GM21390 (cell line): ENCODE results near the gene NOXA1.
A peak's percentile ranks its signal among the peaks of the same experiment; 100 is the strongest.
"Not testable (repeated sequence)": the region's sequence is repeated elsewhere in the genome, so short reads cannot be mapped to it uniquely, and the experiment has no call there.

Experiments
- ATAC-seq: cut with Tn5 transposase; IDR thresholded peaks from one replicate; pipeline ENCODE4 v1.9.1; 2021; ENCODE audit not compliant: unreplicated experiment

NOXA1 gene, protein sequence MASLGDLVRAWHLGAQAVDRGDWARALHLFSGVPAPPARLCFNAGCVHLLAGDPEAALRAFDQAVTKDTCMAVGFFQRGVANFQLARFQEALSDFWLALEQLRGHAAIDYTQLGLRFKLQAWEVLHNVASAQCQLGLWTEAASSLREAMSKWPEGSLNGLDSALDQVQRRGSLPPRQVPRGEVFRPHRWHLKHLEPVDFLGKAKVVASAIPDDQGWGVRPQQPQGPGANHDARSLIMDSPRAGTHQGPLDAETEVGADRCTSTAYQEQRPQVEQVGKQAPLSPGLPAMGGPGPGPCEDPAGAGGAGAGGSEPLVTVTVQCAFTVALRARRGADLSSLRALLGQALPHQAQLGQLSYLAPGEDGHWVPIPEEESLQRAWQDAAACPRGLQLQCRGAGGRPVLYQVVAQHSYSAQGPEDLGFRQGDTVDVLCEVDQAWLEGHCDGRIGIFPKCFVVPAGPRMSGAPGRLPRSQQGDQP

DNA sequence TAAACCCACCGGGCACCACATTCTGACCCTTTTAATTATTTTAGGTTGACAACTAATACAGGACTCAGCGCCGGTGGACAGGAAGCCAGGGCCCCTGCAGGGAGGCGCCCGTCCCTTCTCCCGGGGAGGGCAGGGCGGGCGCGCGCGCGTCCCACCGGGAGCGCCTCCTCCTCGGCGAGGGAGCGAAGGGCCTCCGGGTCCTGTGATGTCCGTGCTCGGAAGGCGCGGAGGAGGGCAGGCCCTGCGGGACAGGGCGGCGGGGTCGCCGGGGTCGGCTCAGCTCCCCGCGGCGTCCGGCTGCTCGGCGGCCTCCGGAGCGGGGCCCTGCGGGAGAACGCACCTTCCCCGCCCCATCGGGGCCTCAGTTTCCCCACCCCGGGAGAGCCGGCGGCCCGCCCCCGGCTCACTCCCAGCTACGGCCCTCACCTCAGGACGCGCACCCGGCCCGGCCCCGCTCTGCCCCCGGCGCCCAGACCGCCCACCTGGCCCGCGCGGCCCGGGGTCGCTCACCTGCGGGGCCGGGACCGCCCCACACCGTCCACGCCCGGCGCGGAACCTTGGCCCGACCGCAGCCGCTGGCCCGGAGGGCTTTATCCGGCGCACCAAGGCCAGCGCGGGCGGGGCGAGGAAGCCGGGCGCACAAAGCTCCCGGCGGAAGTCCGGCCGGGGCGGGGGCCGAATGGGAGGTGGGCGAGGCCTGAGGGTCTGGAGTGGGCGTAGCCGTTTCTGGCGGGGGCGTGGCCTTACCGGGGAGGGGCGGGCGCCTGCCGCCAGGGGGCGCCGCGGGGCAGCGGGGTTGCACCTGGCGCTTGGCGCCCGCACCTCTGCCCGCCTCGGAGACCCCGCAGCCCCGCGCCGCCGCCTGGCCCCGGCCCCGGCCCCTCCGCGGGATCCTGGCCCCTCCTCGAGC lies at the start of gene NOXA1, which contains the start of gene EXD3:
TSS of gene NOXA1 (plus strand) at position 790 of the 910 bp plus-strand sequence. CDS start 137 bp downstream, outside the sequence.
TSS of gene EXD3 (minus strand) at position 559 of the 910 bp plus-strand sequence. CDS start 27,805 bp downstream, outside the sequence.
- ATAC-seq, result peak; percentile 80

DNA sequence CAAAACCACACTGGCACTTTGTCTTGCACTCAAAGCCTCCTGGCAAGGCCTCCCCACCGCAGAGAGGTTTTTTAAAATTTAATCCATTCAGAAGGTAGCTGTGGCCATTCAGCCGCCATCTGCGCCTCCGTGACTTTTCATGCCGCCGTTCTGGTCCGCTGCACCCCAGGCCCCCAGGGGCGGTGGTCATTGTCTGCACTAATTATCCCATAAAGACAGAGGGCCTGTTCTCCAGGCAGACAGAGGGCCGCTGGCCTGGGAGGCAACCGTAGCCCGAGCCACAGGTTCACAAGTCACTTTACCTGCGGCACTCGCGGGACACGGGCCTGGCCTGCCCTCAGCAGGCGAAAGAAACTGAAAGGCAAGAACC lies 49.6 kb upstream of the NOXA1 start:
- ATAC-seq, result no peak

GRCh38 chr9:137374131-137374845 lies 48.9 kb upstream of the NOXA1 start:
- no peak for ATAC-seq

- no peak for ATAC-seq
Observed at GRCh38 chr9:137375321-137376058, 47.7 kb upstream of the NOXA1 start.

DNA sequence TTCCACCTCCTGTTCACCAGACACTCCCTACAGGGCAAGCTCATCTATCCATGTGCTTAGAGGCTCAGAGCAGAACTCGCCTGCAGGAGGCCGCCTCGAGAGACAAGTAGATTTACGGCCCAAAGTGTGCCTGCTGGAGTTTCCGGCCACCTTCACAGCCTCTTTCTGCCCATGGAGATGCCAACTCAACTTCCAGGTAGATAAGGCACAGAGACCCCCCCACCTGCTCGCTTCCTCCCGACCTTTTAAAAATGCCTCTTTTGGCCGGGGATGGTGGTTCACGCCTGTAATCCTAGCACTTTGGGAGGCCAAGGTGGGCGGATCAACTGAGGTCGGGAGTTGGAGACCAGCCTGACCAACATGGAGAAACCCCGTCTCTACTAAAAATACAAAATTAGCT lies 46.8 kb upstream of the NOXA1 start:
- ATAC-seq, result no peak

GRCh38 chr9:137378688-137379410 lies 44.3 kb upstream of the NOXA1 start:
- not testable (repeated sequence) for ATAC-seq

GRCh38 chr9:137379761-137380161 lies 43.4 kb upstream of the NOXA1 start:
- ATAC-seq, result no peak

GRCh38 chr9:137380171-137380570 lies 43.0 kb upstream of the NOXA1 start:
- no peak for ATAC-seq

- no peak for ATAC-seq
Observed at GRCh38 chr9:137380606-137381005, 42.6 kb upstream of the NOXA1 start.

GRCh38 chr9:137381501-137382443 lies 41.4 kb upstream of the NOXA1 start:
- ATAC-seq, result no peak

- ATAC-seq, result no peak
Observed at GRCh38 chr9:137382444-137383080, 40.6 kb upstream of the NOXA1 start.

DNA sequence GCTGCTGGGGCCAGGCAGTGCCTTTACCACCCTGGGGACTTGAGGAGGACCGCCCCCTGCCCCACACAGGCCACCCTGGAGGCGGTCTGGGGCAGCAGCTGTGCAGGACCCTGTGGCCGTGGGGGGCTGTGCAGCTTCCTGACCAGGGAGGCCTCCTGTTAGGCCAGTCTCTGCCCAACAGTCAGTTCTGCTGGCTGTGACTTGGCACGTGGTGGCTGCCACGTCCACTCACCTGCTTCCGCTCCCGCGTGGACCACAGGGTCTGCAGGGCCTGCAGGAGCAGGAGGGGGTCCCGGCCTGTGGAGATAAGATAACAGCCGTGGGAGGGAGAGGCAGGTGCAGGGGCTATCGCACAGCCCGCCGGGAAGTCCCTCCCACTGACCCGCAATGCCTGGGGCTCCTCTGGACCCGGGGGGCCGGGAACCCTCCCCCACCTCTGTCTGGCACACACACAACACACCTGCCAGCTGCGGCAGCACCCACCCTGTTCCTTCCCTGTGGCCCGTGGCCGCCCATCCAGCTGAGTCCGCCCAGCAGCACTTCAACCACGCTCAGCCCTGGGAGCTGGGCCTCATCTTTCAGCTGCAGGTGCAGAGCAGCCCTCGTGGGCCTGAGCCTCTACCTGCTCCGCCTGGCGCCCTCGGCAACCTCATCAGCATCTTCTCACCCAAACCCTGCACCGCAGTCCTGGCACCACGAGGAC lies 40.0 kb upstream of the NOXA1 start:
- ATAC-seq, result no peak

- no peak for ATAC-seq
Observed at GRCh38 chr9:137383784-137384756, 39.1 kb upstream of the NOXA1 start.

DNA sequence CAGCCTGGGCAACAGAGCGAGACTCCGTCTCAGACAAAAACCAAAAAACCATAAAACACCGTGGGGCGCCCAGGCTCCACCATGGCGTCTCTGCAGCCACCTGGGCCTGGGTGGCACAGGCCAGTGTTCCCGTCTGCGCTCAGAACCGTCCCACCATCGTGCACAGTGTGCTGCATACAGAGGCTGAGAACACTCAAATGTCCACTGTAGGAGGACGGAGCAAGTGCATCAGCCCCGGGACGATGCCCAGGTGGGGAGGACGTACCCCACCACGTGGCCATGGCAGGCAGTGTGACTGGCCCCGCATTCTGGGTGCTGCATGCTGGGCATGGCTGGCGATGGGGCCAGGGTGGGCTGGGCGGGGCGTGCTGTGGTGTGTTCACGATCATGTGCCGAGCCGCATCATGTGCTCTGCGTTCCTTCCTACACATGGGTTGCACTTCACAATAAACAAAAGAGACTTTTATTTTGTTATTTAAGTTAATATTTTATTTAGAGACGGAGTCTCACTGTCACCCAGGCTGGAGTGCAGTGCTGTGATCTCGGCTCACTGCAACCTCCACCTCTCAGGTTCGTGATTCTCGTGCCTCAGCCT lies 38.0 kb upstream of the NOXA1 start:
- ATAC-seq, result no peak

GRCh38 chr9:137386507-137387113 lies 36.6 kb upstream of the NOXA1 start:
- ATAC-seq, result not testable (repeated sequence)
